Smooth muscle cell (in vitro differentiated cells): ENCODE measurements around the gene ZNHIT2. TPM values are rescaled to one million over a fixed set of nuclear protein-coding genes. Genes with fewer than 3 reads are reported as not detected.

Experiments used
- DNase-seq: peaks from one replicate; lab custom pipeline; 2025; ENCODE audit not compliant: unreplicated experiment; lab: John Stamatoyannopoulos, UW
- H2AFZ ChIP-seq: fragments of 200-600 bp; sonication (generic); 2 replicates; pipeline ENCODE4 v1.6.0; 2016; ENCODE audit warnings: antibody characterized with exemption, low read depth, mild to moderate bottlenecking
- H3F3A ChIP-seq: fragments of 200-600 bp; sonication (generic); 2 replicates; pipeline ENCODE4 v1.6.0; 2017; ENCODE audit warnings: antibody characterized with exemption, low read depth
- H3K27ac ChIP-seq: fragments of 200-600 bp; sonication (generic); 2 replicates; pipeline ENCODE4 v1.5.1; 2016; ENCODE audit warnings: low read depth, mild to moderate bottlenecking
- H3K27me3 ChIP-seq: fragments of 200-600 bp; sonication (generic); 2 replicates; pipeline ENCODE4 v1.6.1; 2016; ENCODE audit warnings: low read depth, mild to moderate bottlenecking
- H3K36me3 ChIP-seq: fragments of 200-600 bp; sonication (generic); 2 replicates; pipeline ENCODE4 v1.5.1; 2016; ENCODE audit warnings: low read depth
- H3K4me1 ChIP-seq: fragments of 200-600 bp; sonication (generic); 2 replicates; pipeline ENCODE4 v1.5.1; 2016; ENCODE audit warnings: low read depth
- H3K4me2 ChIP-seq: fragments of 200-600 bp; sonication (generic); 2 replicates; pipeline ENCODE4 v1.6.0; 2016; ENCODE audit warnings: mild to moderate bottlenecking
- H3K4me3 ChIP-seq: fragments of 200-600 bp; sonication (generic); 2 replicates; pipeline ENCODE4 v1.5.1; 2016; ENCODE audit warnings: mild to moderate bottlenecking
- H3K79me2 ChIP-seq: fragments of 200-600 bp; sonication (generic); 2 replicates; pipeline ENCODE4 v1.6.0; 2016; ENCODE audit warnings: low read depth, mild to moderate bottlenecking
- H3K9ac ChIP-seq: fragments of 200-600 bp; sonication (generic); 2 replicates; pipeline ENCODE4 v1.6.0; 2016; ENCODE audit warnings: low read depth
- H3K9me3 ChIP-seq: fragments of 200-600 bp; sonication (generic); replicated peaks from 2 replicates; pipeline ENCODE4 v1.5.1; 2016; ENCODE audit warnings: low read depth
- H4K20me1 ChIP-seq: fragments of 200-600 bp; sonication (generic); 2 replicates; pipeline ENCODE4 v1.6.0; 2016; ENCODE audit warnings: low read depth
- WGBS: methylation state at CpG from one replicate; pipeline ENCODE4 v1.1.7; 2016; ENCODE audit warnings: low lambda C conversion rate; 5-methylcytosine and 5-hydroxymethylcytosine counted together
- polyA plus RNA-seq: library from polyadenylated mRNA; unstranded; fragments of >200 nt; fragmentation: Nextera tagmentation; extraction: Ambion mirVana; gene quantifications from 2 replicates; pipeline ENCODE4 v1.2.1, GENCODE V29; 2016
- total RNA-seq: library from RNA; depleted of rRNA; stranded (reverse); fragments of >200 nt; gene quantifications from 2 replicates; pipeline ENCODE4 v1.2.3, GENCODE V29; 2014
- TF ChIP-seq, protein P1 (sequence below): fragments of 200-600 bp; sonication (generic); IDR thresholded peaks from 2 replicates; pipeline ENCODE4 v1.5.1; 2017; ENCODE audit warnings: borderline replicate concordance, mild to moderate bottlenecking, antibody characterized with exemption; ENCODE audit not compliant: insufficient read depth, poor library complexity, severe bottlenecking

The ZNHIT2 gene
- total and polyA plus RNA-seq, 2 experiments from 2014 or later, result 9.1 to 14.5 TPM

GRCh38 chr11:65131417-65131776 lies 13.9 kb upstream of the ZNHIT2 start:
- peaks cover 5% of the 10 kb centered on the region for H3K4me1 ChIP-seq
- TF ChIP-seq, protein P1, sequence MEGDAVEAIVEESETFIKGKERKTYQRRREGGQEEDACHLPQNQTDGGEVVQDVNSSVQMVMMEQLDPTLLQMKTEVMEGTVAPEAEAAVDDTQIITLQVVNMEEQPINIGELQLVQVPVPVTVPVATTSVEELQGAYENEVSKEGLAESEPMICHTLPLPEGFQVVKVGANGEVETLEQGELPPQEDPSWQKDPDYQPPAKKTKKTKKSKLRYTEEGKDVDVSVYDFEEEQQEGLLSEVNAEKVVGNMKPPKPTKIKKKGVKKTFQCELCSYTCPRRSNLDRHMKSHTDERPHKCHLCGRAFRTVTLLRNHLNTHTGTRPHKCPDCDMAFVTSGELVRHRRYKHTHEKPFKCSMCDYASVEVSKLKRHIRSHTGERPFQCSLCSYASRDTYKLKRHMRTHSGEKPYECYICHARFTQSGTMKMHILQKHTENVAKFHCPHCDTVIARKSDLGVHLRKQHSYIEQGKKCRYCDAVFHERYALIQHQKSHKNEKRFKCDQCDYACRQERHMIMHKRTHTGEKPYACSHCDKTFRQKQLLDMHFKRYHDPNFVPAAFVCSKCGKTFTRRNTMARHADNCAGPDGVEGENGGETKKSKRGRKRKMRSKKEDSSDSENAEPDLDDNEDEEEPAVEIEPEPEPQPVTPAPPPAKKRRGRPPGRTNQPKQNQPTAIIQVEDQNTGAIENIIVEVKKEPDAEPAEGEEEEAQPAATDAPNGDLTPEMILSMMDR, result no peak
- no peak overlapping the region for H2AFZ ChIP-seq
- 87% methylated on average over 3 of the region's 3 CpGs for WGBS
- peaks cover 30% of the 10 kb centered on the region for H4K20me1 ChIP-seq
- no peak overlapping the region for H3K27ac ChIP-seq
- H3K4me3 ChIP-seq, result no peak overlapping the region
- H3K27me3 ChIP-seq, result no peaks in the 10 kb centered on the region
- no peak overlapping the region for H3K9ac ChIP-seq
- peaks cover 18% of the 10 kb centered on the region for H3K79me2 ChIP-seq
- DNase-seq, result no peak
- H3K4me2 ChIP-seq, result no peak overlapping the region
- H3K9me3 ChIP-seq, result no peaks in the 10 kb centered on the region
- peaks cover 19% of the 10 kb centered on the region for H3F3A ChIP-seq
- no peaks in the 10 kb centered on the region for H3K36me3 ChIP-seq

DNA sequence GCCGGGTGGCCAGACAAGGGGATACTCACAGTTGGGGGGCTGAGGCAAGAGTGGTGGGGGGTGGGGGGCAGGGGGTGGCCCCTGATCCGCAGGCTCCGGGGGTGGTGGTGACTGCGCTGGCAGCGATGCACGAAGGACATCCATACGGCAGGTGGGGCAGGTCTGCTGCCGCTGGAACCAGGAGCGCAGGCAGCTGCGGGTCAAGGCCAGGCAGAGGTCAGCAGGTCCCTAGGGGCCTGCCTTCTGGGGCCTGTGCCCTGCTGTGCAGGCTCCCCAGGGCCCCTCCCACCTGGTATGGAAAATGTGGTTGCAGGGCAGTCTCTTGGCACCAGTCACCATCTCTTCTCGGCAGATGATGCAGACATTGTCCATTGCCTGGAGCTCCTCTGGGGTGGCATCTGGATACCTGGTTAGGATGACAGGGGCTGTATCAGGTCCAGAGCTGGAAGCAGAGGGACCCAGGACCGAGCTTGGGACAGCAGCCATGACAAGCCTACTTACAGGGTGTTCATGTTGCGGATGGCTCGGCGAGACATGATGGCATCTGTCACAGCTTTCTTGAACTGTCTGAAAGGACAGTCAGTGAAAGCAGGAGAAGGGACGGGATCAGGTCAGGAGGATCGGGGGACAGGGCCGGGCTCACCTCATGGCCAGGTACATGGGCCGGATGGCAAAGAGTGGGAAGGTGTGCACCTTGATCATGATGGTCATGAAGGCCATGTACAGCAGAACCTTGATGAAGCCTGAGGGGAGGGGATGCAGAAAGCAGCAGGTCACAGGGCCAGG lies 13.3 kb upstream of the ZNHIT2 start:
- H4K20me1 ChIP-seq, result peaks cover 30% of the 10 kb centered on the region
- no peaks in the 10 kb centered on the region for H3K9me3 ChIP-seq
- no peaks in the 10 kb centered on the region for H3K36me3 ChIP-seq
- H3K27me3 ChIP-seq, result no peaks in the 10 kb centered on the region
- H3K4me1 ChIP-seq, result peaks cover 5% of the 10 kb centered on the region
- H3K27ac ChIP-seq, result no peak overlapping the region
- TF ChIP-seq, protein P1, result no peak
- no peak overlapping the region for H3K4me3 ChIP-seq
- peaks cover 20% of the 10 kb centered on the region for H3F3A ChIP-seq
- 98% methylated on average over 19 of the region's 19 CpGs for WGBS
- H3K79me2 ChIP-seq, result peaks cover 18% of the 10 kb centered on the region
- H2AFZ ChIP-seq, result no peak overlapping the region
- H3K4me2 ChIP-seq, result no peak overlapping the region
- DNase-seq, result no peak
- H3K9ac ChIP-seq, result no peak overlapping the region

- Histone ChIP-seq H3K4me2 (no peak overlapping the region), H3K9me3 (no peaks in the 10 kb centered on the region), H3K4me3 (no peak overlapping the region), H3K79me2 (peaks cover 20% of the 10 kb centered on the region), H3K27ac (no peak overlapping the region), H4K20me1 (peaks cover 30% of the 10 kb centered on the region), H3K27me3 (no peaks in the 10 kb centered on the region), H2AFZ (no peak overlapping the region), H3K9ac (no peak overlapping the region), H3F3A (peaks cover 20% of the 10 kb centered on the region), H3K4me1 (no peaks in the 10 kb centered on the region), H3K36me3 (no peaks in the 10 kb centered on the region)
- TF ChIP-seq, protein P1, result no peak
- WGBS, result 96% methylated on average over 13 of the region's 13 CpGs
- DNase-seq, result no peak
These were observed 12.3 kb upstream of the ZNHIT2 start for GRCh38 chr11:65129649-65130441.
